RWPE1 (cell line): ENCODE measurements around the gene HTT.
A peak's percentile ranks its signal among the peaks of the same experiment; 100 is the strongest.

ENCODE experiments used
- CTCF ChIA-PET: fragments of 350-600 bp; sonication (Branson Sonifier 250); formaldehyde crosslinking; extraction: SDS; loops from one replicate; lab custom pipeline; 2021; lab: Yijun Ruan, JAX
- POLR2A ChIA-PET: fragments of 400-600 bp; formaldehyde crosslinking; extraction: SDS; loops from one replicate; lab custom pipeline; 2020; ENCODE audit warnings: antibody characterized with exemption; ENCODE audit not compliant: low non-redundant PET; lab: Yijun Ruan, JAX
- DNase-seq: peaks from one replicate; pipeline ENCODE4 v3.0.0; 2012; ENCODE audit warnings: low spot score
- H3K27ac ChIP-seq: fragments of 450-650 bp; 2 replicates; pipeline ENCODE4 v1.5.1; 2017
- TF ChIP-seq, protein P1 (sequence below): fragments of 450-650 bp; conservative IDR thresholded peaks from 2 replicates; pipeline ENCODE4 v1.5.1; 2017; ENCODE audit warnings: low read depth, mild to moderate bottlenecking

HTT gene

DNA sequence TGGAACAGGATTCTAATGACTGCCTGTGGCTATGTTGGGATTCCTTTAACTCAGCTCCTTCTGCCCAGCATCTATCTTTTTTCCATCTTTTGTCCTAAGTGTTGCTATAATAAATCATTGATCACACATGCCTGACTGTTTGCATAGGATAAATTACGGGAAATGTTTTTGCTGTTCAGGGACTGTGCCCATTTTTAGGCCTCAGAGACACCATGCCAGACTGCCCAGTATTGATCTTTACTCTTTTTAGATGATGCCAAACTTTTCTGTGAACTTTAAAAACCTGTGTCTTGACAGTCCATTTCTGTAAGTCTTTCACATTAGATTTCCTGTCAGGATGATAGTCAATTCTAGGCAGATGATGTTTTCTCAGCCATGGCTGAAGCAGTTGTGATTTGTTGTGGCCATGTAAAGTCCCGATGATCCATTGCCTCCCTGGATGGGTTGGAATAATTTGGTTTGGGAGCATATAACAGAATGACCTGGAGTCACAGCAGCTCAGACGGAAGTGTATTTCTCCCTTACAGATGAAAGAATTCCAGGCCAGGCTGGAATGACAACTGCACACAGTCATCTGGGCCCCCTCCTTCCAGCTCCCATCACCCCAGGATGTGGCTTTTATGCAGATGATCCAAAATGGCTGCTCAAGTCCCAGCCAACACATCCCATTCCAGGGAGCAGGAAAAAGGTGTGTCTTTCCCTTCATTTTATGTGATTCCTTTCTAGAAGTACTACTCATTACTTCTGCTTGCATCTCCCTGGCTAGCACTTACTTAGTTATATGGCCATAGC, 3.6 kb upstream of the HTT start:
- no peak overlapping the region for H3K27ac ChIP-seq
- ChIA-PET CTCF (no interaction called here), POLR2A (no interaction called here)
- TF ChIP-seq, protein P1, sequence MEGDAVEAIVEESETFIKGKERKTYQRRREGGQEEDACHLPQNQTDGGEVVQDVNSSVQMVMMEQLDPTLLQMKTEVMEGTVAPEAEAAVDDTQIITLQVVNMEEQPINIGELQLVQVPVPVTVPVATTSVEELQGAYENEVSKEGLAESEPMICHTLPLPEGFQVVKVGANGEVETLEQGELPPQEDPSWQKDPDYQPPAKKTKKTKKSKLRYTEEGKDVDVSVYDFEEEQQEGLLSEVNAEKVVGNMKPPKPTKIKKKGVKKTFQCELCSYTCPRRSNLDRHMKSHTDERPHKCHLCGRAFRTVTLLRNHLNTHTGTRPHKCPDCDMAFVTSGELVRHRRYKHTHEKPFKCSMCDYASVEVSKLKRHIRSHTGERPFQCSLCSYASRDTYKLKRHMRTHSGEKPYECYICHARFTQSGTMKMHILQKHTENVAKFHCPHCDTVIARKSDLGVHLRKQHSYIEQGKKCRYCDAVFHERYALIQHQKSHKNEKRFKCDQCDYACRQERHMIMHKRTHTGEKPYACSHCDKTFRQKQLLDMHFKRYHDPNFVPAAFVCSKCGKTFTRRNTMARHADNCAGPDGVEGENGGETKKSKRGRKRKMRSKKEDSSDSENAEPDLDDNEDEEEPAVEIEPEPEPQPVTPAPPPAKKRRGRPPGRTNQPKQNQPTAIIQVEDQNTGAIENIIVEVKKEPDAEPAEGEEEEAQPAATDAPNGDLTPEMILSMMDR: no peak
- no peak for DNase-seq

DNA sequence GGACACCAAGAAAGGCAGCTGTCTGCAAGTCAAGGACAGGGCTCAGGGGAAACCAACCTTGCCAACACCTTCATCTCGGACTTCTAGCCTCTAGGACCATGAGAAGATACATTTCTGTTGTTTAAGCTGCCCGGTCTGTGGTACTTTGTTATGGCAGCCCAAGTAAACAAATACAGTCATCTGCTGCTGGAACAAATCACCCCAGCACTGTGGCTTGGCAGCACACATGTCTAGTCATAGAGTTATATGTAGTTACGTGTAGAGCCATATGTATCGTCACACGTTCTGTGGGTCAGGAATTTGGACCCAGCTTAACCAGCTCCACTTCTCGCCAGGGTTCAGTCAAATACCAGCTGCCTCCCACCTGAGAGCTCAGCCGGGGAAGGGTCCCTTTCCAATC, 2.7 kb upstream of the HTT start:
- POLR2A ChIA-PET: no interaction called here
- H3K27ac ChIP-seq: no peak overlapping the region
- CTCF ChIA-PET: interaction anchor here (0.6 kb wide), 1 partner anchor 9 kb away, joined by 3 read pairs; no protein-coding TSS in a partner anchor
- TF ChIP-seq, protein P1: no peak
- no peak for DNase-seq

DNA sequence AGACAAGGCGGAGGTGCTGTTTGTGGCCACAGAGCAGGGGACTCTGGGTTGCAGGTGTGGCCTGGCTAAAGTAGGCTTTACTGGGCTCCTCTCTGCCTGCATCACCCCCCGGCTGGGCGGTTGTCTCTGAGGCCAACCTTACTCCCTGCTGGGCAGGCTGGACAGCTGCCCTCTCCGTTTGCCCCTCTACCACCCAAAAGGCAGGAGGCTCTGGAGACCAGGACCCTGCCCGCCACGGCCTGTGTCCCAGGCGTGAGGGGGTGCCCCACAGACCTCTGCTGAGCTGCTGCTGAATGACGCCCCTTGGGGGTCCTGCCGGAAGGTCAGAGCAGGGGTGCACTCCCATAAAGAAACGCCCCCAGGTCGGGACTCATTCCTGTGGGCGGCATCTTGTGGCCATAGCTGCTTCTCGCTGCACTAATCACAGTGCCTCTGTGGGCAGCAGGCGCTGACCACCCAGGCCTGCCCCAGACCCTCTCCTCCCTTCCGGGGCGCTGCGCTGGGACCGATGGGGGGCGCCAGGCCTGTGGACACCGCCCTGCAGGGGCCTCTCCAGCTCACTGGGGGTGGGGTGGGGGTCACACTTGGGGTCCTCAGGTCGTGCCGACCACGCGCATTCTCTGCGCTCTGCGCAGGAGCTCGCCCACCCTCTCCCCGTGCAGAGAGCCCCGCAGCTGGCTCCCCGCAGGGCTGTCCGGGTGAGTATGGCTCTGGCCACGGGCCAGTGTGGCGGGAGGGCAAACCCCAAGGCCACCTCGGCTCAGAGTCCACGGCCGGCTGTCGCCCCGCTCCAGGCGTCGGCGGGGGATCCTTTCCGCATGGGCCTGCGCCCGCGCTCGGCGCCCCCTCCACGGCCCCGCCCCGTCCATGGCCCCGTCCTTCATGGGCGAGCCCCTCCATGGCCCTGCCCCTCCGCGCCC, 1.1 kb upstream of the HTT start:
- no peak for DNase-seq
- peak overlapping the region; percentile 85 for H3K27ac ChIP-seq
- CTCF ChIA-PET: interaction anchor here (0.5 to 0.7 kb wide), 2 partner anchors 30 to 37 kb away, joined by 3 read pairs; no protein-coding TSS in a partner anchor
- TF ChIP-seq, protein P1: no peak
- POLR2A ChIA-PET: no interaction called here

DNA sequence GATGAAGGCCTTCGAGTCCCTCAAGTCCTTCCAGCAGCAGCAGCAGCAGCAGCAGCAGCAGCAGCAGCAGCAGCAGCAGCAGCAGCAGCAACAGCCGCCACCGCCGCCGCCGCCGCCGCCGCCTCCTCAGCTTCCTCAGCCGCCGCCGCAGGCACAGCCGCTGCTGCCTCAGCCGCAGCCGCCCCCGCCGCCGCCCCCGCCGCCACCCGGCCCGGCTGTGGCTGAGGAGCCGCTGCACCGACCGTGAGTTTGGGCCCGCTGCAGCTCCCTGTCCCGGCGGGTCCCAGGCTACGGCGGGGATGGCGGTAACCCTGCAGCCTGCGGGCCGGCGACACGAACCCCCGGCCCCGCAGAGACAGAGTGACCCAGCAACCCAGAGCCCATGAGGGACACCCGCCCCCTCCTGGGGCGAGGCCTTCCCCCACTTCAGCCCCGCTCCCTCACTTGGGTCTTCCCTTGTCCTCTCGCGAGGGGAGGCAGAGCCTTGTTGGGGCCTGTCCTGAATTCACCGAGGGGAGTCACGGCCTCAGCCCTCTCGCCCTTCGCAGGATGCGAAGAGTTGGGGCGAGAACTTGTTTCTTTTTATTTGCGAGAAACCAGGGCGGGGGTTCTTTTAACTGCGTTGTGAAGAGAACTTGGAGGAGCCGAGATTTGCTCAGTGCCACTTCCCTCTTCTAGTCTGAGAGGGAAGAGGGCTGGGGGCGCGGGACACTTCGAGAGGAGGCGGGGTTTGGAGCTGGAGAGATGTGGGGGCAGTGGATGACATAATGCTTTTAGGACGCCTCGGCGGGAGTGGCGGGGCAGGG, 568 bp downstream of the HTT start:
- peak; percentile 54 for DNase-seq
- ChIA-PET CTCF (no interaction called here), POLR2A (interaction anchor here (0.6 kb wide), 1 partner anchor 28 kb away, joined by 8 read pairs; no protein-coding TSS in a partner anchor)
- H3K27ac ChIP-seq: peak overlapping the region; percentile 85
- TF ChIP-seq, protein P1: no peak

DNA sequence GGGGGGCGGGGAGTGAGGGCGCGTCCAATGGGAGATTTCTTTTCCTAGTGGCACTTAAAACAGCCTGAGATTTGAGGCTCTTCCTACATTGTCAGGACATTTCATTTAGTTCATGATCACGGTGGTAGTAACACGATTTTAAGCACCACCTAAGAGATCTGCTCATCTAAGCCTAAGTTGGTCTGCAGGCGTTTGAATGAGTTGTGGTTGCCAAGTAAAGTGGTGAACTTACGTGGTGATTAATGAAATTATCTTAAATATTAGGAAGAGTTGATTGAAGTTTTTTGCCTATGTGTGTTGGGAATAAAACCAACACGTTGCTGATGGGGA, 1.1 kb downstream of the HTT start:
- ChIA-PET CTCF (no interaction called here), POLR2A (no interaction called here)
- DNase-seq: no peak
- peak overlapping the region; percentile 85 for H3K27ac ChIP-seq
- TF ChIP-seq, protein P1: no peak

DNA sequence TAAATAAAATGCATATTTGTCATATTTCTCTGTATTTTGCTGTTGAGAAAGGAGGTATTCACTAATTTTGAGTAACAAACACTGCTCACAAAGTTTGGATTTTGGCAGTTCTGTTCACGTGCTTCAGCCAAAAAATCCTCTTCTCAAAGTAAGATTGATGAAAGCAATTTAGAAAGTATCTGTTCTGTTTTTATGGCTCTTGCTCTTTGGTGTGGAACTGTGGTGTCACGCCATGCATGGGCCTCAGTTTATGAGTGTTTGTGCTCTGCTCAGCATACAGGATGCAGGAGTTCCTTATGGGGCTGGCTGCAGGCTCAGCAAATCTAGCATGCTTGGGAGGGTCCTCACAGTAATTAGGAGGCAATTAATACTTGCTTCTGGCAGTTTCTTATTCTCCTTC, 3.3 kb downstream of the HTT start:
- POLR2A ChIA-PET: no interaction called here

More for the DNA sequence above, 3.3 kb downstream of the HTT start:
- H3K27ac ChIP-seq: no peak overlapping the region
- TF ChIP-seq, protein P1: no peak
- CTCF ChIA-PET: no interaction called here
- DNase-seq: no peak
